ENCODE measurements around the gene ZCCHC14. TPM values are rescaled to one million over a fixed set of nuclear protein-coding genes. Genes with fewer than 3 reads are reported as not detected.
"Not testable (repeated sequence)": the region's sequence is repeated elsewhere in the genome, so short reads cannot be mapped to it uniquely, and the experiment has no call there.

Gene ZCCHC14
- total RNA-seq, 2 donors from 2014 or later = 21.7 to 28.8 TPM

- intact Hi-C loops (cut with DNase I) = no loop called here
- DNase-seq (ENCODE audit: low spot score) = no peak
Observed at GRCh38 chr16:87502308-87502969, 9.6 kb upstream of the ZCCHC14 start.

GRCh38 chr16:87501117-87501516 is 8.3 kb upstream of the ZCCHC14 start:
- intact Hi-C loops (cut with DNase I) = no loop called here
- no peak for DNase-seq (ENCODE audit: low spot score)

- DNase-seq (ENCODE audit: low spot score) = no peak
Observed at GRCh38 chr16:87499189-87499486, 6.3 kb upstream of the ZCCHC14 start.

GRCh38 chr16:87498324-87499188 is 5.7 kb upstream of the ZCCHC14 start:
- no peak for DNase-seq (ENCODE audit: low spot score)
- intact Hi-C loops (cut with DNase I) = no loop called here

More at GRCh38 chr16:87499189-87499486, 6.3 kb upstream of the ZCCHC14 start:
- intact Hi-C loops (cut with DNase I) = no loop called here

- peak; percentile 25 for DNase-seq (ENCODE audit: low spot score)
Observed at GRCh38 chr16:87497767-87498290, 5.0 kb upstream of the ZCCHC14 start.

GRCh38 chr16:87497023-87497766 is 4.4 kb upstream of the ZCCHC14 start:
- intact Hi-C loops (cut with DNase I) = not testable (repeated sequence)

More at GRCh38 chr16:87497767-87498290, 5.0 kb upstream of the ZCCHC14 start:
- intact Hi-C loops (cut with DNase I) = not testable (repeated sequence)

GRCh38 chr16:87496447-87496801 is 3.6 kb upstream of the ZCCHC14 start:
- no peak for DNase-seq (ENCODE audit: low spot score)
- intact Hi-C loops (cut with DNase I) = no loop called here

More at GRCh38 chr16:87497023-87497766, 4.4 kb upstream of the ZCCHC14 start:
- peak; percentile 20 for DNase-seq (ENCODE audit: low spot score)

- intact Hi-C loops (cut with DNase I) = no loop called here
- no peak for DNase-seq (ENCODE audit: low spot score)
Observed at GRCh38 chr16:87495578-87496446, 3.0 kb upstream of the ZCCHC14 start.

GRCh38 chr16:87493608-87494280 is 920 bp upstream of the ZCCHC14 start:
- no peak for DNase-seq (ENCODE audit: low spot score)
- intact Hi-C loops (cut with DNase I) = no loop called here

- intact Hi-C loops (cut with DNase I) = no loop called here
- DNase-seq (ENCODE audit: low spot score) = no peak
Observed at GRCh38 chr16:87492291-87492630, 563 bp downstream of the ZCCHC14 start.

GRCh38 chr16:87491522-87492290 is 1.1 kb downstream of the ZCCHC14 start:
- no peak for DNase-seq (ENCODE audit: low spot score)
- intact Hi-C loops (cut with DNase I) = no loop called here

- intact Hi-C loops (cut with DNase I); DNase-seq (ENCODE audit: low spot score): not testable (repeated sequence)
Observed at GRCh38 chr16:87490799-87491521, 1.9 kb downstream of the ZCCHC14 start.

- intact Hi-C loops (cut with DNase I) = no loop called here
- DNase-seq (ENCODE audit: low spot score) = no peak
Observed at GRCh38 chr16:87490096-87490798, 2.6 kb downstream of the ZCCHC14 start.

- intact Hi-C loops (cut with DNase I) = no loop called here
- DNase-seq (ENCODE audit: low spot score) = no peak
Observed at GRCh38 chr16:87489434-87490045, 3.3 kb downstream of the ZCCHC14 start.

- intact Hi-C loops (cut with DNase I); DNase-seq (ENCODE audit: low spot score): not testable (repeated sequence)
Observed at GRCh38 chr16:87488960-87489359, 3.9 kb downstream of the ZCCHC14 start.

GRCh38 chr16:87487361-87487924 is 5.4 kb downstream of the ZCCHC14 start:
- intact Hi-C loops (cut with DNase I) = no loop called here
- peak; percentile 15 for DNase-seq (ENCODE audit: low spot score)
